ENCODE measurements around the gene GNG11. TPM values are rescaled to one million over a fixed set of nuclear protein-coding genes. Genes with fewer than 3 reads are reported as not detected.

GNG11 gene
- polyA plus RNA-seq, 2 of the 4 experiments (the other 2 are of a cell fraction) = 31.1 to 33.4 TPM

DNA sequence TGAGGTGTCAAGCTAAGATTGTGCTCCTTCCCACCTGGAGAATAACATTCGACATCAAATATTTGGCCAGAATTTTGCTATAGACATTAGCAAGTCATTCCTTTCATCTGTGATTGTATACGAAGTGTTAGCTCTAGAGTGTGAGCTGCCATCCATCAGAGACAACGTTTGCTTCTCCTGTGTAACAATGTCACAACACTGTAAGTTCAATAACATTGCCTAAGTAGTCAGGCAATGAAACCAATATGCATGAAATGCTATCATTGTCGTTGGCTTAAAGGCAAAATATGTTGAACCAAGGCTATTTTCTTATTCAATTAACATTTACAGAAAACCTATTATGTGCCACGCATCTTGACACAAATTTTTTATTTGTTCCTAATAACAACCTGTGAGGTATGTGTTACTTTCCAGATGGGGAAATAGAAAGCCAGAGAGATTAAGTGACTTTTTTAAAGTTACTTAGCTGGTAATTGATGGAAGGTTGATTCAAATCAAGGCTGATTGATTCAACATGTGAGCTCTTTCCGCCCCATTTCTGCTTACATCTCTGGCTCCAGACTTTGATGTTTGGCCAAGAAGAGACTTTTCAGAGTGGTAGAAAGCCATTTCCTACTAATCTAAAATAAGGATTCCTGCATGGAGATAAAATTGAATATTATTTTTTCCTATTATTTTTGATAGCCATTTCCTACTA lies 50.6 kb downstream of the GNG11 start:
- no peak for FAIRE-seq
- Histone ChIP-seq H3K4me1 (no peaks in the 10 kb centered on the region), H3K9me3 (no peaks in the 10 kb centered on the region), H3K27ac (no peak overlapping the region), H3K4me3 (no peak overlapping the region), H3K4me2 (no peak overlapping the region)
- ATAC-seq = no peak
- 81% methylated on average over 6 of the region's 6 CpGs for WGBS (ENCODE audit: missing lambda C conversion rate)
- no peak for DNase-seq (ENCODE audit: low read depth in 1 of 2, low spot score in 1 of 2)
- ChIA-PET CTCF (interaction anchor here (0.7 kb wide), 3 partner anchors 10 to 226 kb away, joined by 3 to 4 read pairs (median 3); no protein-coding TSS in a partner anchor), POLR2A (no interaction called here)
- no peak for TF ChIP-seq CHD2 (IDR thresholded peaks at IDR 0.05; ENCODE audit: low read length, partially characterized antibody)

GRCh38 chr7:93973134-93973533 lies 51.6 kb downstream of the GNG11 start:
- TF ChIP-seq KDM5A (IDR thresholded peaks at IDR 0.05) (no peak), RARB (CRISPR knock-in tag; IDR thresholded peaks at IDR 0.05) (no peak), MYC (IDR thresholded peaks at IDR 0.05; ENCODE audit: borderline replicate concordance, low read length) (no peak), POLR2AphosphoS2 (conservative IDR thresholded peaks at IDR 0.05; ENCODE audit: low read length) (no peak), GATA3 (IDR thresholded peaks at IDR 0.05; ENCODE audit: borderline replicate concordance) (no peak), NPAS2 (CRISPR knock-in tag; IDR thresholded peaks at IDR 0.05; ENCODE audit: borderline replicate concordance) (no peak), EHF (CRISPR knock-in tag; IDR thresholded peaks at IDR 0.05) (no peak), MAFK (IDR thresholded peaks at IDR 0.05; ENCODE audit: partially characterized antibody) (no peak), CHD4 (IDR thresholded peaks at IDR 0.05; ENCODE audit: borderline replicate concordance) (no peak), USF2 (IDR thresholded peaks at IDR 0.05) (no peak), ZFP36 (IDR thresholded peaks at IDR 0.05; ENCODE audit: borderline replicate concordance, partially characterized antibody) (no peak), KDM1A (IDR thresholded peaks at IDR 0.05; ENCODE audit: low read depth) (no peak), ZNF302 (CRISPR knock-in tag; IDR thresholded peaks at IDR 0.05) (no peak), SMC3 (IDR thresholded peaks at IDR 0.05) (no peak), HOXA7 (CRISPR knock-in tag; IDR thresholded peaks at IDR 0.05) (no peak), HOXB13 (CRISPR knock-in tag; IDR thresholded peaks at IDR 0.05; ENCODE audit: low read depth) (no peak), JUN (IDR thresholded peaks at IDR 0.05) (no peak), FOSL2 (IDR thresholded peaks at IDR 0.05) (no peak), FOSL2 (CRISPR knock-in tag; IDR thresholded peaks at IDR 0.05) (no peak)
- TF ChIP-seq, protein P1, sequence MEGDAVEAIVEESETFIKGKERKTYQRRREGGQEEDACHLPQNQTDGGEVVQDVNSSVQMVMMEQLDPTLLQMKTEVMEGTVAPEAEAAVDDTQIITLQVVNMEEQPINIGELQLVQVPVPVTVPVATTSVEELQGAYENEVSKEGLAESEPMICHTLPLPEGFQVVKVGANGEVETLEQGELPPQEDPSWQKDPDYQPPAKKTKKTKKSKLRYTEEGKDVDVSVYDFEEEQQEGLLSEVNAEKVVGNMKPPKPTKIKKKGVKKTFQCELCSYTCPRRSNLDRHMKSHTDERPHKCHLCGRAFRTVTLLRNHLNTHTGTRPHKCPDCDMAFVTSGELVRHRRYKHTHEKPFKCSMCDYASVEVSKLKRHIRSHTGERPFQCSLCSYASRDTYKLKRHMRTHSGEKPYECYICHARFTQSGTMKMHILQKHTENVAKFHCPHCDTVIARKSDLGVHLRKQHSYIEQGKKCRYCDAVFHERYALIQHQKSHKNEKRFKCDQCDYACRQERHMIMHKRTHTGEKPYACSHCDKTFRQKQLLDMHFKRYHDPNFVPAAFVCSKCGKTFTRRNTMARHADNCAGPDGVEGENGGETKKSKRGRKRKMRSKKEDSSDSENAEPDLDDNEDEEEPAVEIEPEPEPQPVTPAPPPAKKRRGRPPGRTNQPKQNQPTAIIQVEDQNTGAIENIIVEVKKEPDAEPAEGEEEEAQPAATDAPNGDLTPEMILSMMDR (IDR thresholded peaks at IDR 0.05) = no peak
- TF ChIP-seq, protein P2, sequence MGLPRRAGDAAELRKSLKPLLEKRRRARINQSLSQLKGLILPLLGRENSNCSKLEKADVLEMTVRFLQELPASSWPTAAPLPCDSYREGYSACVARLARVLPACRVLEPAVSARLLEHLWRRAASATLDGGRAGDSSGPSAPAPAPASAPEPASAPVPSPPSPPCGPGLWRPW (IDR thresholded peaks at IDR 0.05) = no peak
- Histone ChIP-seq H3K4me2 (no peak overlapping the region), H3K27ac (no peak overlapping the region), H3K4me1 (no peaks in the 10 kb centered on the region), H3K4me3 (no peak overlapping the region), H3K9me3 (no peaks in the 10 kb centered on the region)
- POLR2A ChIA-PET = no interaction called here
- FAIRE-seq (no peak), DNase-seq (ENCODE audit: low read depth in 1 of 2, low spot score in 1 of 2) (no peak), ATAC-seq (no peak)
- WGBS (ENCODE audit: missing lambda C conversion rate) = 41% methylated on average over 1 of the region's 1 CpG
- CTCF ChIA-PET = no interaction called here

All from A549 (cell line).